Gastrocnemius medialis (tissue), 4 donors: ENCODE data around the gene MAP2K5.

Experiments used
- CTCF ChIP-seq, 5 experiments: fragments of 450-650 bp in 3 of 5; fragments of 200-600 bp in 2 of 5; sonication (generic) in 2 of 5; IDR thresholded peaks in 4 of 5; conservative IDR thresholded peaks in 1 of 5; 1 replicate in 4 of 5; 2 replicates in 1 of 5; pipeline ENCODE4 v1.5.1; 2016 to 2019; ENCODE audit warnings: antibody characterized with exemption in 5 of 5, mild to moderate bottlenecking in 3 of 5, moderate library complexity in 3 of 5
- POLR2A ChIP-seq, 2 donors: fragments of 450-650 bp; IDR thresholded peaks; one replicate each; pipeline ENCODE4 v1.6.1; 2017; ENCODE audit warnings: antibody characterized with exemption in 2 of 2, mild to moderate bottlenecking in 2 of 2, moderate library complexity in 2 of 2

GRCh38 chr15:67788986-67789385 lies 246.5 kb downstream of the MAP2K5 start:
- TF ChIP-seq CTCF (IDR thresholded peaks at IDR 0.05 in 4 of 5, conservative IDR thresholded peaks at IDR 0.05 in 1 of 5): no peak
- TF ChIP-seq POLR2A (IDR thresholded peaks at IDR 0.05): no peak
